Smooth muscle cell (in vitro differentiated cells): ENCODE results near the gene FRMD1. TPM values are rescaled to one million over a fixed set of nuclear protein-coding genes. Genes with fewer than 3 reads are reported as not detected.
A peak's percentile ranks its signal among the peaks of the same experiment; 100 is the strongest.

Experiments
- DNase-seq: peaks from one replicate; lab custom pipeline; 2025; ENCODE audit not compliant: unreplicated experiment; lab: John Stamatoyannopoulos, UW
- H2AFZ ChIP-seq: fragments of 200-600 bp; sonication (generic); 2 replicates; pipeline ENCODE4 v1.6.0; 2016; ENCODE audit warnings: antibody characterized with exemption, low read depth, mild to moderate bottlenecking
- H3F3A ChIP-seq: fragments of 200-600 bp; sonication (generic); 2 replicates; pipeline ENCODE4 v1.6.0; 2017; ENCODE audit warnings: antibody characterized with exemption, low read depth
- H3K27ac ChIP-seq: fragments of 200-600 bp; sonication (generic); 2 replicates; pipeline ENCODE4 v1.5.1; 2016; ENCODE audit warnings: low read depth, mild to moderate bottlenecking
- H3K27me3 ChIP-seq: fragments of 200-600 bp; sonication (generic); 2 replicates; pipeline ENCODE4 v1.6.1; 2016; ENCODE audit warnings: low read depth, mild to moderate bottlenecking
- H3K36me3 ChIP-seq: fragments of 200-600 bp; sonication (generic); 2 replicates; pipeline ENCODE4 v1.5.1; 2016; ENCODE audit warnings: low read depth
- H3K4me1 ChIP-seq: fragments of 200-600 bp; sonication (generic); 2 replicates; pipeline ENCODE4 v1.5.1; 2016; ENCODE audit warnings: low read depth
- H3K4me2 ChIP-seq: fragments of 200-600 bp; sonication (generic); 2 replicates; pipeline ENCODE4 v1.6.0; 2016; ENCODE audit warnings: mild to moderate bottlenecking
- H3K4me3 ChIP-seq: fragments of 200-600 bp; sonication (generic); 2 replicates; pipeline ENCODE4 v1.5.1; 2016; ENCODE audit warnings: mild to moderate bottlenecking
- H3K79me2 ChIP-seq: fragments of 200-600 bp; sonication (generic); 2 replicates; pipeline ENCODE4 v1.6.0; 2016; ENCODE audit warnings: low read depth, mild to moderate bottlenecking
- H3K9ac ChIP-seq: fragments of 200-600 bp; sonication (generic); 2 replicates; pipeline ENCODE4 v1.6.0; 2016; ENCODE audit warnings: low read depth
- H3K9me3 ChIP-seq: fragments of 200-600 bp; sonication (generic); replicated peaks from 2 replicates; pipeline ENCODE4 v1.5.1; 2016; ENCODE audit warnings: low read depth
- H4K20me1 ChIP-seq: fragments of 200-600 bp; sonication (generic); 2 replicates; pipeline ENCODE4 v1.6.0; 2016; ENCODE audit warnings: low read depth
- CTCF ChIP-seq: fragments of 200-600 bp; sonication (generic); IDR thresholded peaks from 2 replicates; pipeline ENCODE4 v1.5.1; 2017; ENCODE audit warnings: borderline replicate concordance, mild to moderate bottlenecking, antibody characterized with exemption; ENCODE audit not compliant: insufficient read depth, poor library complexity, severe bottlenecking
- WGBS: methylation state at CpG from one replicate; pipeline ENCODE4 v1.1.7; 2016; ENCODE audit warnings: low lambda C conversion rate; 5-methylcytosine and 5-hydroxymethylcytosine counted together
- polyA plus RNA-seq: library from polyadenylated mRNA; unstranded; fragments of >200 nt; fragmentation: Nextera tagmentation; extraction: Ambion mirVana; gene quantifications from 2 replicates; pipeline ENCODE4 v1.2.1, GENCODE V29; 2016
- total RNA-seq: library from RNA; depleted of rRNA; stranded (reverse); fragments of >200 nt; gene quantifications from 2 replicates; pipeline ENCODE4 v1.2.3, GENCODE V29; 2014

Gene FRMD1
- total and polyA plus RNA-seq, 2 experiments from 2014 or later, result not detected

GRCh38 chr6:168033791-168034190 lies 45.2 kb downstream of the FRMD1 start:
- 95% methylated on average over 12 of the region's 12 CpGs for WGBS
- no peaks in the 10 kb centered on the region for H3K79me2 ChIP-seq

GRCh38 chr6:168032005-168032760 lies 46.8 kb downstream of the FRMD1 start:
- no peak for DNase-seq
- WGBS, result 21% methylated on average over 12 of the region's 12 CpGs
- H3K4me2 ChIP-seq, result peak overlapping the region; percentile 73

More at GRCh38 chr6:168033791-168034190, 45.2 kb downstream of the FRMD1 start:
- Histone ChIP-seq H3F3A (peaks cover 65% of the 10 kb centered on the region), H3K4me1 (peaks cover 39% of the 10 kb centered on the region), H3K4me3 (no peak overlapping the region), H3K4me2 (no peak overlapping the region), H3K9ac (no peak overlapping the region), H3K36me3 (no peaks in the 10 kb centered on the region), H3K27me3 (no peaks in the 10 kb centered on the region), H3K9me3 (no peaks in the 10 kb centered on the region), H3K27ac (peak overlapping the region; percentile 93), H4K20me1 (no peaks in the 10 kb centered on the region), H2AFZ (no peak overlapping the region)
- DNase-seq, result no peak
- no peak for TF ChIP-seq CTCF

GRCh38 chr6:168031411-168031971 lies 47.5 kb downstream of the FRMD1 start:
- DNase-seq, result no peak
- Histone ChIP-seq H3K9me3 (no peaks in the 10 kb centered on the region), H3K27me3 (no peaks in the 10 kb centered on the region), H3K27ac (peak overlapping the region; percentile 93), H3K4me1 (peaks cover 33% of the 10 kb centered on the region), H3K79me2 (no peaks in the 10 kb centered on the region), H2AFZ (peak overlapping the region; percentile 12), H4K20me1 (no peaks in the 10 kb centered on the region), H3K4me2 (peak overlapping the region; percentile 73), H3K9ac (peak overlapping the region; percentile 48), H3F3A (peaks cover 56% of the 10 kb centered on the region), H3K4me3 (no peak overlapping the region), H3K36me3 (no peaks in the 10 kb centered on the region)
- 45% methylated on average over 14 of the region's 14 CpGs for WGBS
- no peak for TF ChIP-seq CTCF

More at GRCh38 chr6:168032005-168032760, 46.8 kb downstream of the FRMD1 start:
- Histone ChIP-seq H3K27ac (peak overlapping the region; percentile 93), H3F3A (peaks cover 63% of the 10 kb centered on the region), H3K9me3 (no peaks in the 10 kb centered on the region), H3K79me2 (no peaks in the 10 kb centered on the region), H4K20me1 (no peaks in the 10 kb centered on the region), H3K9ac (peak overlapping the region; percentile 48), H2AFZ (peak overlapping the region; percentile 12), H3K4me3 (no peak overlapping the region), H3K4me1 (peaks cover 38% of the 10 kb centered on the region), H3K27me3 (no peaks in the 10 kb centered on the region), H3K36me3 (no peaks in the 10 kb centered on the region)
- peak; percentile 35 for TF ChIP-seq CTCF

- Histone ChIP-seq H2AFZ (no peak overlapping the region), H3K9me3 (no peaks in the 10 kb centered on the region), H3K27me3 (no peaks in the 10 kb centered on the region), H4K20me1 (no peaks in the 10 kb centered on the region), H3K4me3 (no peak overlapping the region), H3K4me2 (peak overlapping the region; percentile 73), H3F3A (peaks cover 51% of the 10 kb centered on the region), H3K36me3 (no peaks in the 10 kb centered on the region), H3K4me1 (peaks cover 27% of the 10 kb centered on the region), H3K79me2 (no peaks in the 10 kb centered on the region), H3K9ac (no peak overlapping the region), H3K27ac (peak overlapping the region; percentile 93)
- 75% methylated on average over 2 of the region's 2 CpGs for WGBS
- DNase-seq, result no peak
- TF ChIP-seq CTCF, result no peak
Measured at GRCh38 chr6:168030908-168031307, 48.1 kb downstream of the FRMD1 start.
